ENCODE data around the gene SUCLG1. TPM values are rescaled to one million over a fixed set of nuclear protein-coding genes. Genes with fewer than 3 reads are reported as not detected.

Gene SUCLG1
- total RNA-seq, 1 experiment from 2014 or later, result 59.8 TPM

GRCh38 chr2:84495539-84496146, 36.6 kb upstream of the SUCLG1 start:
- intact Hi-C loops (cut with micrococcal nuclease; ENCODE audit: unreplicated experiment) (loop anchor here (1.0 to 5.0 kb wide), 4 partner anchors 136 to 432 kb away; partner anchors contain the start of gene TRABD2A), in situ Hi-C loops (cut with HindIII; ENCODE audit: low pct_unique_long_range_greater_than_20kb, low sequenced_read_pairs) (no loop called here)
- POLR2A ChIA-PET, result no interaction called here
- H3K27me3 ChIP-seq (ENCODE audit: control insufficient read depth, insufficient read depth, low read length), result no peaks in the 10 kb centered on the region; the same call in 1 of the 2 replicates
- TF ChIP-seq CTCF (IDR thresholded peaks at IDR 0.05) (peak; percentile 69), REST (IDR thresholded peaks at IDR 0.05; ENCODE audit: insufficient read depth in 1 of 2, low read depth in 2 of 2, low read length in 1 of 2) (no peak)
- no peaks in the 10 kb centered on the region for H3K4me1 ChIP-seq (ENCODE audit: control insufficient read depth, insufficient read depth, low read length)
- no TSS peak for BruUV-seq (replicated peaks)
- no peak overlapping the region for H3K27ac ChIP-seq (ENCODE audit: low read length)
- CTCF ChIA-PET, result no interaction called here
- no peaks in the 10 kb centered on the region for H3K36me3 ChIP-seq (ENCODE audit: control insufficient read depth, insufficient read depth, low read length)
- ATAC-seq (peak; percentile 92), DNase-seq (ENCODE audit: low read depth, low spot score) (peak; percentile 55)
- no peak overlapping the region for H3K4me3 ChIP-seq (ENCODE audit: low read depth in 2 of 2, low read length in 2 of 2)
- H3K9me3 ChIP-seq (ENCODE audit: control insufficient read depth, insufficient read depth, low read depth, low read length), result no peaks in the 10 kb centered on the region

GRCh38 chr2:84494070-84494469, 35.0 kb upstream of the SUCLG1 start:
- TF ChIP-seq TCF7L2 (IDR thresholded peaks at IDR 0.05; ENCODE audit: low read depth, low read length) (no peak), REST (IDR thresholded peaks at IDR 0.05; ENCODE audit: insufficient read depth in 1 of 2, low read depth in 2 of 2, low read length in 1 of 2) (no peak), SIN3A (IDR thresholded peaks at IDR 0.05; ENCODE audit: borderline replicate concordance, insufficient read depth, low read depth, low read length) (no peak), CTCF (IDR thresholded peaks at IDR 0.05) (no peak), POLR2AphosphoS5 (IDR thresholded peaks at IDR 0.05; ENCODE audit: low read depth, low read length) (no peak)
- Histone ChIP-seq H3K27ac (ENCODE audit: low read length) (no peak overlapping the region), H3K4me3 (ENCODE audit: low read depth in 2 of 2, low read length in 2 of 2) (no peak overlapping the region), H3K9me3 (ENCODE audit: control insufficient read depth, insufficient read depth, low read depth, low read length) (no peaks in the 10 kb centered on the region), H3K27me3 (ENCODE audit: control insufficient read depth, insufficient read depth, low read length) (no peaks in the 10 kb centered on the region; the same call in 1 of the 2 replicates), H3K36me3 (ENCODE audit: control insufficient read depth, insufficient read depth, low read length) (no peaks in the 10 kb centered on the region), H3K4me1 (ENCODE audit: control insufficient read depth, insufficient read depth, low read length) (no peaks in the 10 kb centered on the region)
- intact Hi-C loops (cut with micrococcal nuclease; ENCODE audit: unreplicated experiment) (no loop called here), in situ Hi-C loops (cut with HindIII; ENCODE audit: low pct_unique_long_range_greater_than_20kb, low sequenced_read_pairs) (no loop called here)
- ATAC-seq, result no peak
- BruUV-seq (replicated peaks), result no TSS peak
- ChIA-PET POLR2A (no interaction called here), CTCF (no interaction called here)
- no peak for DNase-seq (ENCODE audit: low read depth, low spot score)
